HG03565 (cell line): ENCODE data around the gene SMIM36.
"Not testable (repeated sequence)": the region's sequence is repeated elsewhere in the genome, so short reads cannot be mapped to it uniquely, and the experiment has no call there.

Experiments used
- ATAC-seq: cut with Tn5 transposase; IDR thresholded peaks from one replicate; pipeline ENCODE4 v1.9.1; 2021; ENCODE audit warnings: mild to moderate bottlenecking, moderate library complexity; ENCODE audit not compliant: unreplicated experiment

SMIM36 gene

GRCh38 chr17:55417411-55418268 lies 93.6 kb downstream of the SMIM36 start:
- ATAC-seq, result no peak

GRCh38 chr17:55416470-55417052 lies 94.7 kb downstream of the SMIM36 start:
- no peak for ATAC-seq

GRCh38 chr17:55416000-55416399 lies 95.3 kb downstream of the SMIM36 start:
- ATAC-seq, result no peak

GRCh38 chr17:55414983-55415382 lies 96.3 kb downstream of the SMIM36 start:
- no peak for ATAC-seq

GRCh38 chr17:55413825-55414489 lies 97.3 kb downstream of the SMIM36 start:
- ATAC-seq, result no peak

GRCh38 chr17:55411463-55411855 lies 99.8 kb downstream of the SMIM36 start:
- no peak for ATAC-seq

- no peak for ATAC-seq
Measured at GRCh38 chr17:55410722-55411462, 100.4 kb downstream of the SMIM36 start.

GRCh38 chr17:55409030-55409800 lies 102.0 kb downstream of the SMIM36 start:
- no peak for ATAC-seq

- ATAC-seq, result no peak
Measured at GRCh38 chr17:55407641-55408566, 103.3 kb downstream of the SMIM36 start.

- no peak for ATAC-seq
Measured at GRCh38 chr17:55405600-55405999, 105.7 kb downstream of the SMIM36 start.

GRCh38 chr17:55404197-55404596 lies 107.1 kb downstream of the SMIM36 start:
- ATAC-seq, result not testable (repeated sequence)

GRCh38 chr17:55402374-55402773 lies 108.9 kb downstream of the SMIM36 start:
- ATAC-seq, result no peak
